DND-41 (cell line): ENCODE measurements around the gene GRAMD2A.

Source experiments
- EZH2 ChIP-seq: IDR thresholded peaks from 3 replicates; pipeline ENCODE4 v1.6.1; 2012; ENCODE audit warnings: borderline replicate concordance, low read depth, mild to moderate bottlenecking, moderate library complexity, low read length, inconsistent platforms; ENCODE audit not compliant: severe bottlenecking
- TF ChIP-seq, protein P1 (sequence below): IDR thresholded peaks from 2 replicates; pipeline ENCODE4 v1.5.1; 2012; ENCODE audit warnings: borderline replicate concordance, low read length, moderate library complexity, mild to moderate bottlenecking; ENCODE audit not compliant: poor library complexity, severe bottlenecking; ENCODE audit errors: extremely low read depth

DNA sequence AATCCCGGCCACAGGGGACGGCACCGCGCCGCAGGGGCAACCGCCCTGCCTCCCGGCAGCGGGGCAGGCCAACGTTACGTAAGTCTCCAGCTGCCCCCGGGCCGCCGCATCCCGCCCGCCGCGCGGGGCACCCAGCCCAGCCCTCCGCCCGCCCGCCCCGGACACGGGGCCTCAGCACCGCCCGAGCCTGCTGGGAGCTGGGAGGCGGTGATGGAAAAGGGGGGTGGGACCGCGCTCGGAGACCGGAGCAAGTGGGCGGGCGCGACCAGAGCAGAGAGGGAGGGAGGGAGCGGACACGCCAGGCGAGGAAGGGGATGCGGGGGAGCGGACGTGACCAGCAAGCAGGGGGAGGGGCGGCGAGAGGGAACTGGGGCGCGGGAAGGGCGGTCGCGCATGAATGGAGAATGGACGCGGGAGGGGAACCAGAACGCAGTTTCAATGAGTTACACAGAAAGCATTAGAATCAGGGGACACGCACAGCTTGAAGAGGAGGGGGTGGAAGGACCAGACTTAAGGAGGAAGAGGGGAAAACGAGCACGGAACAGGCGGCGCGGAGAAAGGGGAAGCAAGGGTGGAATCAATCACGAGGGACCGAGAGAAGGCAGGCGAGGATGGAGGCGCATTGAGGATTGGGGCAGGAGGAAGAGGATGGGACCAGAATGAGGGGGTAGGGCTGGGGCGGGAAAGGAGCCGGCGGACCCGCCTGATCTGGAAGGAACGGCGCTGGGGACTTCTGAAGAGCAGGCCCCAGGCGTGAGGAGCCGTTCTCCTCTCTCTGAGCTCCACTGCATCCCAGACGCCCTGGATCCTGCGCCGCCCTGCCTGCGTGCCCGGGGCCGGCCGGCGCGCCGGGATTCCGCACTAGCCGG is 32.8 kb upstream of the GRAMD2A start:
- no peak for TF ChIP-seq EZH2
- TF ChIP-seq, protein P1, sequence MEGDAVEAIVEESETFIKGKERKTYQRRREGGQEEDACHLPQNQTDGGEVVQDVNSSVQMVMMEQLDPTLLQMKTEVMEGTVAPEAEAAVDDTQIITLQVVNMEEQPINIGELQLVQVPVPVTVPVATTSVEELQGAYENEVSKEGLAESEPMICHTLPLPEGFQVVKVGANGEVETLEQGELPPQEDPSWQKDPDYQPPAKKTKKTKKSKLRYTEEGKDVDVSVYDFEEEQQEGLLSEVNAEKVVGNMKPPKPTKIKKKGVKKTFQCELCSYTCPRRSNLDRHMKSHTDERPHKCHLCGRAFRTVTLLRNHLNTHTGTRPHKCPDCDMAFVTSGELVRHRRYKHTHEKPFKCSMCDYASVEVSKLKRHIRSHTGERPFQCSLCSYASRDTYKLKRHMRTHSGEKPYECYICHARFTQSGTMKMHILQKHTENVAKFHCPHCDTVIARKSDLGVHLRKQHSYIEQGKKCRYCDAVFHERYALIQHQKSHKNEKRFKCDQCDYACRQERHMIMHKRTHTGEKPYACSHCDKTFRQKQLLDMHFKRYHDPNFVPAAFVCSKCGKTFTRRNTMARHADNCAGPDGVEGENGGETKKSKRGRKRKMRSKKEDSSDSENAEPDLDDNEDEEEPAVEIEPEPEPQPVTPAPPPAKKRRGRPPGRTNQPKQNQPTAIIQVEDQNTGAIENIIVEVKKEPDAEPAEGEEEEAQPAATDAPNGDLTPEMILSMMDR, result no peak
